ENCODE data around the gene ROBO1.

Gene ROBO1

DNA sequence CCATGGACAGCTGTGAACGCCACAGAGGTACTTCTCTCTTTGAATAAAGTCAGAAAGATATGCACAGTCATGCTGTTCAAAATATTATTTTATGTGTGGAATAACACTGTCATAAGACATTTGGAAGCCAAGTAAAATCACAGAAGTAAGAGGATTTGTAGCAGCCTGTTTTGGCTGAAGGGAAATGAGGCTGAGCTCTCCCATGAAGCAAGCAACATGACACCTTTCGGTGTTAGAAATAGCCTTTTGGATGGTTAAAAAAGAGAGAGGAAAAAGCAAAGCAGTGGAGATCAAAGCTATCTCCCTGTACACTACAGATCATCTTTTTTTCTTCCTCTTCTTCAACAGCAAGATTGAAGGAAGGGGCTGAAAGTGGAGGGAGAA, 755.3 kb downstream of the ROBO1 start:
- no peak overlapping the region for H3K27ac ChIP-seq (ENCODE audit: low read length)
- no peak overlapping the region for H3K9ac ChIP-seq (ENCODE audit: low read depth, low read length)
- H3K4me3 ChIP-seq (ENCODE audit: low read depth in 1 of 2, low read length in 2 of 2), result no peak overlapping the region
- H4K20me1 ChIP-seq (ENCODE audit: insufficient read depth, low read length), result no peaks in the 10 kb centered on the region
- no peak overlapping the region for H2AFZ ChIP-seq (ENCODE audit: low read depth, low read length)
- H3K27me3 ChIP-seq (ENCODE audit: insufficient read depth, low read length, poor library complexity), result no peaks in the 10 kb centered on the region
- no peak for DNase-seq
- TF ChIP-seq, protein P1, sequence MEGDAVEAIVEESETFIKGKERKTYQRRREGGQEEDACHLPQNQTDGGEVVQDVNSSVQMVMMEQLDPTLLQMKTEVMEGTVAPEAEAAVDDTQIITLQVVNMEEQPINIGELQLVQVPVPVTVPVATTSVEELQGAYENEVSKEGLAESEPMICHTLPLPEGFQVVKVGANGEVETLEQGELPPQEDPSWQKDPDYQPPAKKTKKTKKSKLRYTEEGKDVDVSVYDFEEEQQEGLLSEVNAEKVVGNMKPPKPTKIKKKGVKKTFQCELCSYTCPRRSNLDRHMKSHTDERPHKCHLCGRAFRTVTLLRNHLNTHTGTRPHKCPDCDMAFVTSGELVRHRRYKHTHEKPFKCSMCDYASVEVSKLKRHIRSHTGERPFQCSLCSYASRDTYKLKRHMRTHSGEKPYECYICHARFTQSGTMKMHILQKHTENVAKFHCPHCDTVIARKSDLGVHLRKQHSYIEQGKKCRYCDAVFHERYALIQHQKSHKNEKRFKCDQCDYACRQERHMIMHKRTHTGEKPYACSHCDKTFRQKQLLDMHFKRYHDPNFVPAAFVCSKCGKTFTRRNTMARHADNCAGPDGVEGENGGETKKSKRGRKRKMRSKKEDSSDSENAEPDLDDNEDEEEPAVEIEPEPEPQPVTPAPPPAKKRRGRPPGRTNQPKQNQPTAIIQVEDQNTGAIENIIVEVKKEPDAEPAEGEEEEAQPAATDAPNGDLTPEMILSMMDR (IDR thresholded peaks at IDR 0.05; ENCODE audit: borderline replicate concordance, extremely low read depth, low read length, poor library complexity, severe bottlenecking), result no peak
- TF ChIP-seq EZH2 (IDR thresholded peaks at IDR 0.05; ENCODE audit: borderline replicate concordance, low read depth, low read length, severe bottlenecking), result no peak
- H3K9me3 ChIP-seq (ENCODE audit: insufficient read depth, low read length, severe bottlenecking), result no peaks in the 10 kb centered on the region
- H3K4me2 ChIP-seq (ENCODE audit: insufficient read depth, low read length), result no peak overlapping the region
- H3K36me3 ChIP-seq (ENCODE audit: insufficient read depth, low read length), result no peaks in the 10 kb centered on the region
- H3K79me2 ChIP-seq (ENCODE audit: insufficient read depth, low read length), result no peaks in the 10 kb centered on the region
- no peak for ATAC-seq (ENCODE audit: insufficient read depth, low read depth)
- H3K4me1 ChIP-seq (ENCODE audit: insufficient read depth, low read length), result no peaks in the 10 kb centered on the region

DNA sequence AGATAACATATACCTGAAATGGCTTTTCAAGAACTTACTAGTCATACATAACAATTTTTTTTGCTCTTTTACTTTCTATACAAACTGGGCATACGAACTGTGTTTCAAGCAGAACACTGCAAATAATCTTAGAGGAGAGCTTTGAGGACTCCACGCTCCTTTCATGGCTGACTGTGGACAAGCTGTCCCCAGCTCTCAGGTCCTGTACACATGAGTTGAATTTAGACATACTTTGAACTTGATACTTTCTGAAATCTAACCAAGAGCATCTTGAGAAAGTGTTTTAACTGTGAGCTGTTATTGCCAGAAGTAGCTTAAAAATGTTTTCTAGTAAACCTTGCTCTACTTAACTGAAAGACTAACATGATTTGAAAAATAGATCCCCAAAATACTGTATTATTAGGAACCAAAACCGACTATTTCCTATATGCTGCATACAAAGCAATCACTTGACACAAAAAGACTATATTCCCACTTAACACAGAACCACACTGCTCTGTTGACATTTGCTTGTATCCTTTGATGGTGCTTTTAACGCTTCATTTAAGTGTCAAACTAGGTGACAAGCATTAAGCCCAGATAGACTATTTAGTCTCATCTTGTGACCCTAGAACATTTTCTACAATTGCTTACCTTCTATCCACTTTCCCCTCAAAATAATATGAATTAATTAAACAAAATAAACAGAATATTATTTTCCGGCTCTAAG, 755.8 kb downstream of the ROBO1 start:
- H3K4me1 ChIP-seq (ENCODE audit: insufficient read depth, low read length), result no peaks in the 10 kb centered on the region
- H3K9ac ChIP-seq (ENCODE audit: low read depth, low read length), result no peak overlapping the region
- H3K9me3 ChIP-seq (ENCODE audit: insufficient read depth, low read length, severe bottlenecking), result no peaks in the 10 kb centered on the region
- H3K79me2 ChIP-seq (ENCODE audit: insufficient read depth, low read length), result no peaks in the 10 kb centered on the region
- TF ChIP-seq, protein P1 (IDR thresholded peaks at IDR 0.05; ENCODE audit: borderline replicate concordance, extremely low read depth, low read length, poor library complexity, severe bottlenecking), result no peak
- TF ChIP-seq EZH2 (IDR thresholded peaks at IDR 0.05; ENCODE audit: borderline replicate concordance, low read depth, low read length, severe bottlenecking), result no peak
- DNase-seq, result no peak
- no peak overlapping the region for H2AFZ ChIP-seq (ENCODE audit: low read depth, low read length)
- no peaks in the 10 kb centered on the region for H3K27me3 ChIP-seq (ENCODE audit: insufficient read depth, low read length, poor library complexity)
- no peaks in the 10 kb centered on the region for H3K36me3 ChIP-seq (ENCODE audit: insufficient read depth, low read length)
- no peak overlapping the region for H3K4me2 ChIP-seq (ENCODE audit: insufficient read depth, low read length)
- no peak for ATAC-seq (ENCODE audit: insufficient read depth, low read depth)
- H4K20me1 ChIP-seq (ENCODE audit: insufficient read depth, low read length), result no peaks in the 10 kb centered on the region
- no peak overlapping the region for H3K4me3 ChIP-seq (ENCODE audit: low read depth in 1 of 2, low read length in 2 of 2)
- no peak overlapping the region for H3K27ac ChIP-seq (ENCODE audit: low read length)

DNA sequence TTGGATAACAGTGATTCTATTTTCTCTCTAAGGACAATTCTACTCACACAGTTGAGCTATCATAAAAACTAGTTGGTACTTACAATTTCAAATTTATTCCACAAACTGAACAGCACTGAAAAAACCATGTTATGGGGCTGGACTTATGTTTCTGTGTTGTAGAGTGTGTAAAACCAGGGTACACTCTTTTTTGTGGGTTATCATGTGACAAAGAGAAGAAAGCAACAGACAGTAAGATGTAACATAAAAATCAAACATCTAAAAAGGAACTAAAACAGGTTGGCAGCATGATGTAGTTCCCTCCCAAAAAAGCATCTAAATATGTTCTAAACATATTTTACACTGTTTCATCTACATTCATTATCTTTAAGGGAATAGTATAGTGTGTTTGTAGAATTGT, 757.9 kb downstream of the ROBO1 start:
- Histone ChIP-seq H4K20me1 (ENCODE audit: insufficient read depth, low read length) (no peaks in the 10 kb centered on the region), H3K4me3 (ENCODE audit: low read depth in 1 of 2, low read length in 2 of 2) (no peak overlapping the region), H3K4me1 (ENCODE audit: insufficient read depth, low read length) (no peaks in the 10 kb centered on the region), H3K9me3 (ENCODE audit: insufficient read depth, low read length, severe bottlenecking) (no peaks in the 10 kb centered on the region), H3K27me3 (ENCODE audit: insufficient read depth, low read length, poor library complexity) (no peaks in the 10 kb centered on the region), H3K79me2 (ENCODE audit: insufficient read depth, low read length) (no peaks in the 10 kb centered on the region), H3K36me3 (ENCODE audit: insufficient read depth, low read length) (no peaks in the 10 kb centered on the region), H3K4me2 (ENCODE audit: insufficient read depth, low read length) (no peak overlapping the region), H3K27ac (ENCODE audit: low read length) (no peak overlapping the region), H3K9ac (ENCODE audit: low read depth, low read length) (no peak overlapping the region), H2AFZ (ENCODE audit: low read depth, low read length) (no peak overlapping the region)
- ATAC-seq (ENCODE audit: insufficient read depth, low read depth) (no peak), DNase-seq (no peak)
- no peak for TF ChIP-seq EZH2 (IDR thresholded peaks at IDR 0.05; ENCODE audit: borderline replicate concordance, low read depth, low read length, severe bottlenecking)
- TF ChIP-seq, protein P1 (IDR thresholded peaks at IDR 0.05; ENCODE audit: borderline replicate concordance, extremely low read depth, low read length, poor library complexity, severe bottlenecking), result no peak
